Fibroblast of skin of abdomen (primary cell): ENCODE measurements around the gene PBRM1.
A peak's percentile ranks its signal among the peaks of the same experiment; 100 is the strongest.

Experiments
- DNase-seq: peaks from one replicate; pipeline ENCODE4 v3.0.0-alpha.2; 2013

Gene PBRM1

GRCh38 chr3:52509753-52510328 lies 175.9 kb downstream of the PBRM1 start:
- no peak for DNase-seq

GRCh38 chr3:52507359-52507758 lies 178.4 kb downstream of the PBRM1 start:
- peak; percentile 14 for DNase-seq

GRCh38 chr3:52506266-52506966 lies 179.3 kb downstream of the PBRM1 start:
- DNase-seq, result no peak

GRCh38 chr3:52504977-52505376 lies 180.7 kb downstream of the PBRM1 start:
- DNase-seq, result no peak

- DNase-seq, result no peak
These were observed 181.8 kb downstream of the PBRM1 start for GRCh38 chr3:52503788-52504424.

GRCh38 chr3:52502808-52503350 lies 182.8 kb downstream of the PBRM1 start:
- DNase-seq, result no peak

GRCh38 chr3:52502001-52502400 lies 183.7 kb downstream of the PBRM1 start:
- no peak for DNase-seq

GRCh38 chr3:52501046-52501445 lies 184.7 kb downstream of the PBRM1 start:
- no peak for DNase-seq

GRCh38 chr3:52498137-52499054 lies 187.3 kb downstream of the PBRM1 start:
- DNase-seq, result peak; percentile 39

- DNase-seq, result peak; percentile 13
These were observed 189.7 kb downstream of the PBRM1 start for GRCh38 chr3:52495777-52496602.
